ENCODE results near the gene KRT40.
"Not testable (repeated sequence)": the region's sequence is repeated elsewhere in the genome, so short reads cannot be mapped to it uniquely, and the experiment has no call there.

The KRT40 gene
- total RNA-seq = 0 reads per million in 2 donors

DNA sequence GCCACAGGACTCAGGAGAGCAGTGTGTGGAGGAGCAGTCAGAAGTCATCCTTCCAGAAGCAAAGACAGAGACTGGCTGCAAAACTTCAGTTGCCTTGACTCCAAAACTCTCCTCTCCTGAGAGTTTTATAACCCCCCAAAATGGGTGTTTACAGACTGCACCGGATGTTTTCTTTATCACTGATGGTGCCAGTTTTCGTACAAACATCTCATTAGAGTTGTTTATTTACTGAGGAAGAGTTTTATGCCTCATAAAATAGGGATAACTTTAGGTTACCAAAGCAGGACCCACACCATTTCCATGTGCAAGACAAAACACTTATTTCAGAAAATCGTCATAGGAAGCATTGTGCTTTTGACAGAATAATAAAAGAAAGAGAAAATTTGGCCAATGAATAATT lies at the start of gene KRT40:
TSS of gene KRT40 (minus strand) at position 101 of the 400 bp plus-strand sequence. CDS start at position 48, 53 bp downstream.
- no peak for DNase-seq

DNA sequence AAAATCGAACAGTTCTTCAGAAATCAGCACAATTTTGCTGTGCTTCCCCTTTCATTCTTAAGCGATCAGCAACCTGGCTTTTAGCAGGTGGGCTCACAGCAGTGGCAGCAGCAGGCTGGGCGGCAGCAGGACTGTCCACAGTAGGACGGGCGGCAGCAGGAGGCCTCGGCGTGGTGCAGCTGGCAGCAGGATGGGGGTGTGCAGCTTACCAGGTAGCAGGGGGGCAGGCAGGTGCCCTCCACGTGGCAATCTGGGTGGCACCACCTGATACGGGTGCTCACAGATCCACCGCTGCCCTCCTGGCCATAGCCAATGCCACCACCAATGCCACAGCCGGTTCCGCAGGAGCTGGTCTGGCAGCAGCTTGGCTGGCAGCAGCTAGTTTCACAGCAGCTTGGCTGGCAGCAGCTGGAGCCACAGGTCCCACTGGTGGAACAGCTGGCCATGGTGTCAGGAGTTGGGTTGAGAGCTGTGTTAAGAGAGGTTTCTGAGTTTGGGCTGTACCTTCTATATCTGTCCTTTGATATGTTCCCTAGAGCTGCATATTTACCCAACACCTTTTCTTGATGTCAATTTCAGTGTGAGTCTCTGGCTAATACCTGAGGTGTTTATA lies 45.6 kb upstream of the KRT40 start, which contains the start of gene KRTAP1-4:
TSS of gene KRTAP1-4 (minus strand) at position 563 of the 613 bp plus-strand sequence. CDS start at position 446, 117 bp downstream.
- no peak for DNase-seq

DNA sequence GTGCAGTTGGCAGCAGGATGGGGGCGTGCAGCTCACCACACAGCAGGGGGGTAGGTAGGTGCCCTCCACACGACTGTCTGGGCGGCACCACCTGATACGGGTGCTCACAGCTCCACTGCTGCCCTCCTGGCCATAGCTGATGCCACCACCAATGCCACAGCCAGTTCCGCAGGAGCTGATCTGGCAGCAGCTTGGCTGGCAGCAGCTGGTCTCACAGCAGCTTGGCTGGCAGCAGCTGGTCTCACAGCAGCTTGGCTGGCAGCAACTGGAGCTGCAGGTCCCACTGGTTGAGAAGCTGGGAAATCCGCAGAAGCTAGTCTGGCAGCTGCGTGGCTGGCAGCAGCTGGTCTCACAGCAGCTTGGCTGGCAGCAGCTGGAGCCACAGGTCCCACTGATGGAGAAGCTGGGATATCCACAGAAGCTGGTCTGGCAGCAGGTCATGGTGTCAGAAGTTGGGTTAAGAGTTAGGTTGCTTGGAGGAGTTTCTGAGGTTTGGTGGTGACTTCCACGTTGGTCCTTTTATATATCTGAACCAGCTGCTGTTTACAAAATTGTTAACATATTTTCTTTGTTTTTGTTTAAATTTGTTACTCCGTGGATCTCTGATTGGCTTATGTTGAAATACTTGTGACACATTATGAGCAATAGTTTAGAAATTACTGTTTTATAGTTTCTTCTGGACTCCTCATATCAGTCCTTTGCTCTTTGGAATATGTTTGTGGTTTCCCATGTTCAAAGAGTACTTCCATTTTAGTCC lies 42.8 kb upstream of the KRT40 start, which contains the start of gene KRTAP1-5:
TSS of gene KRTAP1-5 (minus strand) at position 494 of the 757 bp plus-strand sequence. CDS start at position 441, 53 bp downstream.
- DNase-seq = no peak

DNA sequence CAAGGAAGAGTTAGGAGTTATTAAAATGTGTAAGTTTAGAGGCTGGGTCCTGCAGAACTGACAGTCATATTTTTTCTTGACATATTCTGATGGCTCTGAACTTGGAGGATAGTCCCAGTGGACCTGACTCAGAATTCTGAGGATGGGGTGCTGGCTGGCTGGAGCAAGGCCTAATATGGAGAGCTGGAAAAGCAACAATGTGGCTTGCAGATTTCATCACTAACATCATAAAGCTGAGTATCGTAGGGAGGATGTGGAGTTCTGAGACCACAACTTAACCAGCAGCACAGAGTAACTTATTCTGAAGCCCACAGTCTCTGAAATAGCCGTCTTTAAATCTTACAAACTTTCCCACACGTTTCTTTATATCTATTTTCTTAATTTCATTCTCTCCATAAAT lies 40.6 kb upstream of the KRT40 start:
- DNase-seq = no peak

DNA sequence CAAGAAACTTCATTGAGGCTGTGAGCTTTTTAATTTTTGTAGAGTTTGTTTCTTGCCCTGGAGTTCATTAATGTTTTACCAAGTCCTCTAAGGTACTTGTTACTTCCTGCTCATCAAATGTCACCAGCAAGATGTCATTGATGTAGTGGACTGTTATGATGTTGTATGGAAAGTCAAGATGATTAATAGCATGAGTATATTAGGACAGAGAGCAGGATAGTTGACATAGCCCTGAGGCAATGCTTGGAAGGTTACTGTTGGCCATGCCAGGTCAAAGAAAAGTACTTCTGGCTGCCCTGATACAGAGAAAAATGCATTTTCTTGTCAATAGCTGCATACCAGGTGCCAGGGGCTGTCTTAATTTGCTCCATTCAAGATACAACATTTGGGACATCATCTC lies 36.2 kb upstream of the KRT40 start:
- DNase-seq = no peak

DNA sequence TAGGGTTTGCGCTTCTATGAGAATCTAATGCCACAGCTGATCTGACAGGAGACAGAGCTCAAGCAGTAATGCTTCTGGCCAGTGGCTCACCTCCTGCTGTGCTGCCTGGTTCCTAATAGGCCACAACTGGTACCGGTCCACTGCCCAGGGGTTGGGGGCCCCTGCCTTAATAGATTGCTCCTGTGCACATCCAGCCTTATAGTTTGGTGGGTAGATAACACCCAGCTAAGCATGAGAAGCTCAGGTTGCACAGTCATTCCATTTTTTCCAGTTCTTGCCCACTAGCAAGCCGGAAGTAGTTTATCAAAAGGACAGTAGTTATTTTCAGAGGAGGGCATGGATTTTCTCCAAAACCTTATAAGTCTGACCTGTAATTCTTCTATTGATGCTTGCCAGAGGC lies 35.3 kb upstream of the KRT40 start:
- DNase-seq = no peak

DNA sequence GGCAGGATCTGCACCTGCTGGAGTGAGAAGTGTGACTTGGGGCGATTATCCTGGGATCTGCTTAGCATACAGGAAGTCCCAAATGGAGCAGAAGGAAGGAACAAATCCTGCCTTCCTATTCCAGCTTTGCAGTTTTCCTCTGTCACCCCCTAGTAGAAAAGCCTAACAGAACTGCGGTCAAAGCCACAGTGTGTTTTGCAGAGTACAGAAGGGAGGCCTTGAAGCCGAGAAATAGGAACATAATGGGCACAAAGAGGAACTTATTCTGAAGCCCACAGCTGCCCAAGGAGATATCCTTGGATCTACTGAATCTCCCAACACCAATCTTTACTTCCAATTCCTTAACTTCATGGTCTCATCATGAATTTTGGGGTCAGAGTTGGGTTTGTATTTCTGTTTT lies 34.4 kb upstream of the KRT40 start:
- no peak for DNase-seq

DNA sequence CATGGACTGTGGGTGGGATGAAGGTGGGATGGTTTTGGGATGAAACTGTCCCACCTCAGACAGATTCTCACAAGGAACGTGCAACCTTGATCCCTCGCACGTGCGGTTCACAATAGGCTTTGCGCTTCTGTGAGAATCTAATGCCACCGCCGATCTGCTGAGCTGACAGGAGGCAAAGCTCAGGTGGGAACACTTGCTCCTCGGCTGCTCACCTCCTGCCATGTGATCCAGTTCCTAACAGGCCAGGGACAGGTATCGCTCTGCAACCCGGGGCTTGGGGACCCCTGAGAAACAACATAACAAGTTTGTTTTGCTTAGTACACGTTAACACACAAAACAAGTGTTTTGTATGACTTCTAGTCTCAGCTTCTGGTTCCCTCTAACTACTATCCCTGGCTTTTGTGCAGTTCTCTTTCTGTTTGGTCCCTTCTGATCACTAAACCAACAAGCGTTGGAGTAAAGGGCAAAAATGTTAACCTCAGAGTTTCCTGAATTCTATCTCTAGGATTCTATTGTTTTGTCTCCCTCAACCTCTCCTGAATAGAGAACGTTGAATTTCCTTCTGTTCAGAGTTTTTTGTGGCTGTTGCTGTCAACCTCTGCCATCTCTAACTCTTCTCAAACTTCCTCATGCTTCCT lies 32.6 kb upstream of the KRT40 start:
- DNase-seq = no peak

DNA sequence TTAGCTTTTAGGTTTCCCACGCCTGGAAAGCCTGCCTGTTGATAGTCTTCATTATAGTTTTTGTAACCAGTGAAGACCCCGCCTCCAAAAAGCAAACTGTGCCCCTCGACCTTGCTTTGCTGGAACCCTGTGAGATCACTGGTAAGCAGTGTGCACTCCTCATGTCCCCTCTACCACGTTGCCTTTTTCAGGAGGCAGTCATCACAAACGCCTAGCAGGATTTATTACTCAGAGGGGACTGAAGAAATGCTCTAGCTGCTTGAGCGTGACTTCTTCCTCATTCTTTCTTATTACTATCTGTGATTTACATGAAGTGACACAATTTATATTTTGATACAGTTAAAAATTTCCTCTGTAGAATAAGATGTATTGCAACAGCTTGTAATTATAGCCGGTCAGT lies 31.3 kb upstream of the KRT40 start:
- no peak for DNase-seq

DNA sequence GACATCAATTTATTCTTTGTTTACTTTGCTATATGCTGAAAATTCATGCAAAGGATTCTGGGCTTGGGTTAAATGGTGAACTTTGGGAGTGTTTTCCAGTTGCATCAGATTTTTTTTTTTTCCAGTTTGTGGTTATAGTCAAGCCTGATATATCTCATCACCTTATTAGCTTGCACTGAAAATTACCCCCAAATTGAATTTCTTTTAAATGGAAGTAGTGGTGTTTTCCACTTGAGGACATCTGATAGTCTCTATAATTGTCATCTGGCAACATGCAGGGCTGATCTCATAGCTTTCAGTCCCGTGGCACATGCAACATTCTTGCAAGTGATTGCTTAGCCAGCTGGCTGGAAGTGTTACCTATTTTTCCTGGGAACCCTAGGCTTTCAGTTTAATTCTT lies 29.5 kb upstream of the KRT40 start:
- DNase-seq = no peak

DNA sequence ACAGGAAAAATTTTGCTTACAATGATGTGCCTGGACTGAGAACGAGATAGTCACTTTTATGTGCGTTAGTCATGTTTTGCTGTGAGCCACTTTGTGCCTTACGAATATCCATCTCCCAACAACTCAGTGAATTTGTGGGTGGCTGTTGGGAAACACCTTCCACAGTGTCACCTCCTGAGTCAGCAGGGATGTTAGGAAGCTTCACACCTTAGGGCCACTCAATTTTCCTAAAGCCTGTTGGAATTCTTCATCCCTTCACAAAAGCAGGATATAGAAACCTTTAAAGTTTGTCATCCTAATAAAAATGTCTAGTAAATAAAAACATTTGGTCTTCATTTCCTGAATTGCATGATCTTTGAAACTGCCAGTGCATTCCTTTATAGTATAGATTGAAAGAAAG lies 29.1 kb upstream of the KRT40 start:
- no peak for DNase-seq

DNA sequence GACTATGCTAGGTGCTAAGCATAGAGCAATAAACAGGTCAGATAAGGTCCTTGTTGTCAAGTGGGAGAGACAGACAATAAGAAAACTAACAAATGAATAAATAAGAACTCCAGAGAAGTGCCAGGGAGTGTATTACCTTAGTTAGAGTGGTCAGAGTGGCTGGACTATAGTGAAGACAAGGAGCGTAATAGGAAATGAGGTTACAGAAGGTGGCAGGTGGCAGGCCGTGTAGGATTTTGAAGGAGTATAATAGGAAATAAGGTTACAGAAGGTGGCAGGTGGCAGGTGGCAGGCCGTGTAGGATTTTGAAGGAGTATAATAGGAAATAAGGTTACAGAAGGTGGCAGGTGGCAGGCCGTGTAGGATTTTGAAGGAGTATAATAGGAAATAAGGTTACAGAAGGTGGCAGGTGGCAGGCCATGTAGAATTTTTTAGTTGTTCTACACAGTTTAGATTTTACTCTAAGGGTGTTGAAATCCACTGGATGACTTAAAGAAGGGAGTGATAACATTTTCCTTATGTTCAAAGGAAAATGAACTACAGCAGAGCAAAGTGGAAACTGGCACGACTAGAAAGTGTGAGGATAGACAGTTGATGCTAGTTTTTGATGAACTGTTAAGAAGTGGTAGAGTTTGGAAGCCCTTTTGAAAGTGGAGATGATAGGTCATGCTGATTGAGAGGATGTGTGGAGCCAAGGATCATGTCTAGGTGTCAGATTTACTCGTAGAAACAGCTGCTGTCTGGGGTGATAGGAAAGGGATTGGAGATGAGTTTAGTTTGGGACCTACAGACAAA lies 28.4 kb upstream of the KRT40 start:
- DNase-seq = no peak

DNA sequence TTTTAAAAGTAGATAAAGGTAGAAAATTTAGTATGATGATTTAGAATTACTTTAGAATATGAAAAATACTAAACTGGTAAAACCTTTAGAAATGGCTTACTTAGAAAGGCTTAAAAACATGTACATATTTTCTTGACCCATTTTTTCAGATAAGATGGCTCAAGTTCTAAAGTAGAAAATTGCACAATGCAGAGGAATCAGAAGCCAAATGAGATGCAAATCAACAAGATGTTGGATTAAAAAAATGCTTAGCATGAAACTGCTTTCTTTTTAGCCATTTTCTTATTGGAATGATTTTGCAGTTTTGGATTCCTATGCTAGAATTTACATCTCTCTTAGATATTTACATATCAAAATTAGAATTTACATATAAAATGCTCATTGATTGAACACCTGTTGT lies 26.3 kb upstream of the KRT40 start:
- DNase-seq = no peak

DNA sequence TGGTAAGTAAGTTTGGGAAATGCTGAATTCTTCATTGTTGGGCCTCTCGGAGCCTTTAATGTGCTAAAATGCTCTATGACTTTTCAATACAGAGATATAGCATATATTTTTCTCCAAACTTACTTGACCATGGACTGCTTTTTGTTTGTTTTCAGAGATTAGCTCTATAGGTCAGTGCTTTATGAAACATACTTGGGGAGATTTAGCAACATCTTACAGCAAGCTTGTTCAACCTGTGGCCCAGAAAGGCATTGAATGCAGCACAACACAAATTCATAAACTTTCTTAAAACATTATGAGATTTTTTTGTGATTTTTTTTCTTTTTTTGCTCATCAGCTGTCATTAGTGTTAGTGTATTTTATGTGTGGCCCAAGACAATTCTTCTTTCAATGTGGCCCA lies 25.8 kb upstream of the KRT40 start:
- DNase-seq = no peak

DNA sequence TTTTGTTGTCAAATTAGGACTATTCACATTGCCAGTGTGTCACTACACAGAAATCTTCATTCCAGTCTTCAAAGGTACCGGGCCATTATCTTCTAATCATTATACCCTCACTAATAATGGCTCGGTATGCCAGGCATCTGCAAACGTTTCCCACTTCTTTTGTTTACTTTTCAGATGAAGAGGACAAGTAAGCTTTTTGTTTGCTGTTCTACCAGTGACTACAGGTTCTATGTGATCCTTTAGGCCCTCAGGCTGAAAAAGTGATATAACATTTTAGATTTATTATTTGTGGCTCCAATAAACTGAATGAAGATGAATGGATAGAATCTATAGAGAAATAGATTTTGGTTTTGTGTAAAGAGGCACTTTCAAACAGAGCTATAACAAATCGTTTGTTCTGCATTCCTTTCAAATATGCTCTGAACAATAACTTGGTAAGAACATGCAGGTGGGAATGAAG lies 25.2 kb upstream of the KRT40 start:
- DNase-seq = no peak

DNA sequence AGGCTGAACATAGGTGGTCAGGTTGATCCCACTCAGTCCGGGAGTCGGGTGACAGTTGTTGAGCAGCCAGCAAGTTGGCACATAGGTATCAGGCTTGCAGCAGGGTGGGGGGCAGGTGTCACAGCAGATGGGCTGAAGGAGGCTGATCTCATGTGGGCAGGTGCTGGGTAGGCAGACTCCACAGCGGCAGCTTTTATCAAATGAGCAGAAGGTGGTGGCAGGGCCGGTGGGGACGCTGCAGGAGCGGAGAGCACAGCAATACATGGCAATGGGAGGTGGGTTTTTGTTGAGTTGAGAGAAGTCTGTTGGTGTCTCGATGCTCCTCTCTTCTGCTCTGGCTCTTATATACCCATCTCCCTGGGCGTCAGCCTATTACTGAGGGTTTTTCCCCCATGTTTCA lies 24.7 kb upstream of the KRT40 start, which contains the start of gene KRTAP3-1:
TSS of gene KRTAP3-1 (minus strand) at position 318 of the 400 bp plus-strand sequence. CDS start at position 264, 54 bp downstream.
- no peak for DNase-seq

DNA sequence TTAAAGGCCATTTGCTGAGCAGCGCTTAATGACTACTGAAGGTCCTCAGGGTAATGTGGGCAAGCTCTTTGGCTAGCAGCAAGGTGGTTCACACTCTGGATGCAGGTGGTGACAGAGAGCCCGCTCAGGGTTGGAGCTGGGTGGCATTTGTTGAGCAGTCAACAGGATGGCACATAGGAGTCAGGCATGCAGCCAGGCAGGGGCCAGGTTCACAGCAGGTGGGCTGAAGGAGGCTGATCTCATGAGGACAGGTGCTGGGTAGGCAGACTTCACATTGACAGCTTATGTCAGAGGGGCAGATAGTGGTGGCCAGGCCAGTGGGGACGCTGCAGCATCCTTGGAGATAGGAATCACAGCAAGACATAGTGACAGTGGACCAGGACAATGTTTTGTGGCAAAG lies 20.3 kb upstream of the KRT40 start:
- DNase-seq = no peak

DNA sequence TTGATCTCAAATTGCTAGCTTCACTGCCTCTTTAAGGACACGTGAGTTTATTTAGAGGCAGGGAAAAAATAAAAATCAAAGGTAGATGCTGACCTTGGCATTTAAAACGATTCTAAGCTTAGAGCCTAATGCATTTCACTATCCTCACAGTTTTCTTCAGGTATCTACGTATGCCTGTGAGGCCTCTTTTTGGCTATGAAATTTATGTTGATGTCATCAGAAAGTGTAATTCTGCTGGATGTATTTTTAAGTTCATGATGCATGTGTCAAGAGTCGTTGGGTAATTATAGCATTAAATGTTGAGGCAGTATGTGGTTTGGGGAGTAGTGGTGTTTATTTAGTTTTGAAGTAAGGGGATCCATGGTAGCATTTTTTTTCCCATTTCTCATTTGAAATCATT lies 19.8 kb upstream of the KRT40 start:
- DNase-seq = no peak

DNA sequence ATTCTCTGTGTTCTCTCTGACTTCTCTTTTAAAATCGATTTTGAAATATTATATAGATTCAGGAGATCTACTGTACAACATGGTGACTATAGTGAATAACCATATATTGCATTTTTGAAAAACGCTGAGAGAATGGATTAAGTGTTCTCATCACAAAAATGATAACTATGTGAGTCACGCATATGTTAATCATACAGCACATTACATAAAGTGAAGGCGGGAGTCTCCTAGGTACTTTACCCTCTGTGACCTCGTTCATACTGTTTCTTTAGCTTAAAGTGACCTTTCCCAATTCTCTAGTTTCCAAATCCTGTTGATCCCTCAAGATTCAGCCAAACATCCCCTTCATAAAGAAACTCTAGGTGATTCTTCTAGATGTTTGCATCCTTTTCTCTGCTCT lies 18.7 kb upstream of the KRT40 start:
- DNase-seq = no peak

DNA sequence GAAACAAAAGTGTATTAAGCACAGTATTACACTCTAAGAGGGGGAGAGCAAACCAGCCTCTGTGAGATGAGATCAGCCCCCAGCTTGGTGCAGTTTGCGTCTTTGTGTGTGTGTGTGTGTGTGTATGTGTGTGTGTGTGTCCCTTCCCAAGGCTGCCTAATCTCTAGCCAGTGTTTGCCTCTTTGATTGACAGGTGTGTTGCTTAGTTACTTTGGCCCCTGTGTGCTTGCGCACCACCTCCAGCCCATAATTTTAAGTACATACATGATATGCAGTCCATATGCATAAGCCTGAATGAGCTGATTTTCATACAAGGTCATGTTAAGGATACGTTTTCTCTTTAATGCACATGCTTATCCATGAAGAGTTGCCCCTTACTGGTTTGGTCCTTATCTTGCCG lies 17.7 kb upstream of the KRT40 start:
- DNase-seq = no peak

DNA sequence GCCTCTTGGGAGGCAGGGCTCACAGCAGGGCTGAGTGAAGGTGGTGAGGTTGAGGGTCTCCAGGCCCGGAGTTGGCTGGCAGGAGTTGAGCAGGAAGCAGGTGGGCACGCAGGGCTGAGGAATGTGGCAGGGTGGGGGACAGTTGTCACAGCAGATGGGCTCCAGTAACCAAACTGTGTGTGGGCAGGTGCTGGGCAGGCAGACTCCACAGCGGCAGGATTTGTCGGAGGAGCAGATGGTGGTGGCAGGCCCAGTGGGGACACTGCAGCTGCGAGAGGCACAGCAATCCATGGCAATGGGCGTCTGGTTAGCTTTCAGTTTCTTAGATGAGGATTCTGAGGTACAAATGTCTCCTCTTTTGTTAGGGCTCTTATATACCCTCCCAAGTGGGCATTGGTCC lies 15.4 kb upstream of the KRT40 start, which contains the start of gene KRTAP3-2:
TSS of gene KRTAP3-2 (minus strand) at position 344 of the 400 bp plus-strand sequence. CDS start at position 291, 53 bp downstream.
- not testable (repeated sequence) for DNase-seq

DNA sequence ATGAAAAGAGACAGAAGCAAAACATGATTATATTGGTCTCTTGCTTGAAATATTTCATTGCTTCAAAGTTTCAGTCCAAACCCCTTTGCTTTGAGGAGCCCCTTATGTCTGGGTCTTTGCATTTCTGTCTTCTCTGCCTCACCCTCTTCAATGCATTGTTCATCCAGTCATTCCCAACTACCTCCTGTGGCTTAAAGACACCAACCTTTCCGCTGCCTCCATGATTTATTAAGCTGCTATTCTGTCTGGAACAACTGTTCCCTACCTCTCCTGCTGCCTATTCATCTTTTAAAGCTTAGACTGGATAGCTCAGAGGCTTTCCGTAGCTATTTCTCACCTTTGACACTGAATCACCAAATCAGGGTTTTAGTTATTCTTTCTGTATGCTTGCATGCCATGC lies 13.2 kb upstream of the KRT40 start:
- DNase-seq = no peak

DNA sequence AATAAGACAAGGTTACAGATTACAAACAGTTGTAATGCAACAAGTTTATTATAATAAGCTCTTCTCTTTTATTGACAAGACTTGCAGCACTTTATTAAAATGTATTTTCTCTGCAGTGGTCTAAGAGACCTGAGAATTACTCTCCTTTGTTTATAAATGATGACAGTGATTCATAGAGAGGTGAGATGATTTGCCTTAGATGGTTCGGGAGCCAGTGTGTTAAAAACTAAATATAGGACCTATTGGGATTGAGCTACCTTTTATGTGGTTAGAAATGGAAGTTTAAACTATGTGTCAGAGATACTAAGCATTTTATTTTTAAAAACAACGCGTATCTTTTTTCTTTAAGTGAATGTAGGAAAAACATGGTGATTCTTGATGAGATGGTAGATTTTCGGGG lies 12.7 kb upstream of the KRT40 start:
- DNase-seq = no peak
